GM19324 (cell line): ENCODE measurements around the gene FRMD5.

Experiments
- ATAC-seq: cut with Tn5 transposase; IDR thresholded peaks from one replicate; pipeline ENCODE4 v1.9.1; 2021; ENCODE audit warnings: mild to moderate bottlenecking, moderate library complexity; ENCODE audit not compliant: unreplicated experiment, low FRiP score

The FRMD5 gene

GRCh38 chr15:43824302-43825246 lies 370.5 kb downstream of the FRMD5 start, which contains the start of gene MFAP1:
TSS of gene MFAP1 (minus strand) at chr15:43824690. CDS start at chr15:43824569, 121 bp downstream.
- ATAC-seq, result peak; percentile 78

GRCh38 chr15:43821505-43821904 lies 373.6 kb downstream of the FRMD5 start:
- no peak for ATAC-seq
